A549 (cell line): ENCODE data around the gene UBE2B. TPM values are rescaled to one million over a fixed set of nuclear protein-coding genes. Genes with fewer than 3 reads are reported as not detected.

ENCODE experiments used
- ATAC-seq, 2 experiments: fragments of 200-7000 bp in 1 of 2; fragments of >200 bp in 1 of 2; cut with Nextera tagmentation in 1 of 2; cut with Tn5 transposase in 1 of 2; 3 replicates each; pipeline versions ENCODE4 v1.8.0 to v1.9.1; 2018 to 2020; ENCODE audit warnings: mild to moderate bottlenecking in 1 of 2, moderate library complexity in 1 of 2
- CTCF ChIA-PET: fragments of 300-600 bp; sonication (Branson Sonifier 250); formaldehyde crosslinking; extraction: SDS; loops from one replicate; lab custom pipeline; 2021; ENCODE audit warnings: antibody characterized with exemption, inconsistent platforms; lab: Yijun Ruan, JAX
- POLR2A ChIA-PET: fragments of 350-600 bp; formaldehyde crosslinking; extraction: SDS; loops from one replicate; lab custom pipeline; 2021; ENCODE audit warnings: antibody characterized with exemption, inconsistent platforms; lab: Yijun Ruan, JAX
- DNase-seq, 2 experiments: peaks; one replicate each; pipeline versions ENCODE4 v3.0.0 to v3.0.0-alpha.2; 2011 to 2016; ENCODE audit warnings: low read depth in 1 of 2, low spot score in 1 of 2
- FAIRE-seq: peaks from 2 replicates; lab custom pipeline; 2011; peaks lifted over from hg19 to GRCh38; lab: Jason Lieb, UNC
- H3K27ac ChIP-seq, 2 experiments: fragments of >200 bp; sonication (Bioruptor Twin); formaldehyde crosslinking; 3 replicates each; pipeline ENCODE4 v1.5.1; 2016 to 2017
- H3K4me1 ChIP-seq: fragments of >200 bp; sonication (Bioruptor Twin); formaldehyde crosslinking; 3 replicates; pipeline ENCODE4 v1.6.1; 2016
- H3K4me2 ChIP-seq: fragments of >200 bp; sonication (Bioruptor Twin); formaldehyde crosslinking; 3 replicates; pipeline ENCODE4 v1.6.1; 2016
- H3K4me3 ChIP-seq: fragments of >200 bp; sonication (Bioruptor Twin); formaldehyde crosslinking; 3 replicates; pipeline ENCODE4 v1.5.1; 2016
- H3K9me3 ChIP-seq: fragments of >200 bp; sonication (Bioruptor Twin); formaldehyde crosslinking; 3 replicates; pipeline ENCODE4 v1.6.1; 2016
- CEBPB ChIP-seq, 2 experiments: fragments of >200 bp in 1 of 2; sonication (Bioruptor Twin) in 1 of 2; formaldehyde crosslinking in 1 of 2; IDR thresholded peaks; 2 replicates each; pipeline ENCODE4 v1.6.1; 2012 to 2016
- EHF ChIP-seq: fragments of 250-450 bp; sonication (Bioruptor Pico); IDR thresholded peaks from 2 replicates; pipeline ENCODE4 v1.5.0; 2020; ENCODE audit warnings: mild to moderate bottlenecking
- FOXS1 ChIP-seq: fragments of 250-450 bp; sonication (Bioruptor Pico); IDR thresholded peaks from 2 replicates; pipeline ENCODE4 v1.5.0; 2020; ENCODE audit warnings: mild to moderate bottlenecking, moderate library complexity
- HOXB5 ChIP-seq: fragments of 250-450 bp; sonication (Bioruptor Pico); IDR thresholded peaks from 2 replicates; pipeline ENCODE4 v1.5.0; 2020; ENCODE audit warnings: mild to moderate bottlenecking, moderate library complexity
- KDM1A ChIP-seq: fragments of 200-600 bp; sonication (generic); IDR thresholded peaks from 2 replicates; pipeline ENCODE4 v1.6.1; 2016; ENCODE audit warnings: low read depth, mild to moderate bottlenecking
- KDM5A ChIP-seq: fragments of 200-600 bp; sonication (generic); IDR thresholded peaks from 2 replicates; pipeline ENCODE4 v1.6.1; 2016; ENCODE audit warnings: antibody characterized with exemption, mild to moderate bottlenecking
- MAFK ChIP-seq: fragments of 450-650 bp; IDR thresholded peaks from 2 replicates; pipeline ENCODE4 v1.6.1; 2014; ENCODE audit not compliant: partially characterized antibody
- NFE2L2 ChIP-seq: fragments of 150-350 bp; conservative IDR thresholded peaks from 2 replicates; pipeline ENCODE4 v1.6.1; 2014; ENCODE audit warnings: low read length
- NPAS2 ChIP-seq: fragments of 250-450 bp; sonication (Bioruptor Pico); IDR thresholded peaks from 2 replicates; pipeline ENCODE4 v1.8.0; 2022; ENCODE audit warnings: mild to moderate bottlenecking, moderate library complexity, borderline replicate concordance
- POLR2A ChIP-seq: IDR thresholded peaks from 2 replicates; pipeline ENCODE4 v1.6.1; 2012; ENCODE audit warnings: mild to moderate bottlenecking, low read length
- RCOR1 ChIP-seq: fragments of 150-350 bp; IDR thresholded peaks from 2 replicates; pipeline ENCODE4 v1.6.1; 2014; ENCODE audit warnings: antibody characterized with exemption, low read length, low read depth
- RFX5 ChIP-seq: fragments of 450-650 bp; IDR thresholded peaks from 2 replicates; pipeline ENCODE4 v1.7.1; 2014; ENCODE audit warnings: antibody characterized with exemption, mild to moderate bottlenecking, moderate library complexity
- SMC3 ChIP-seq: fragments of >200 bp; sonication (Bioruptor Twin); formaldehyde crosslinking; IDR thresholded peaks from 3 replicates; pipeline ENCODE4 v1.6.1; 2018; ENCODE audit warnings: inconsistent platforms
- SREBF2 ChIP-seq: fragments of 450-650 bp; IDR thresholded peaks from 2 replicates; pipeline ENCODE4 v1.6.1; 2014; ENCODE audit warnings: mild to moderate bottlenecking, moderate library complexity
- TFCP2L1 ChIP-seq: fragments of 250-450 bp; sonication (Bioruptor Pico); IDR thresholded peaks from 2 replicates; pipeline ENCODE4 v1.5.0; 2021; ENCODE audit warnings: mild to moderate bottlenecking
- TP53 ChIP-seq: fragments of 250-450 bp; sonication (Bioruptor Pico); IDR thresholded peaks from 2 replicates; pipeline ENCODE4 v1.5.0; 2021; ENCODE audit warnings: mild to moderate bottlenecking, moderate library complexity
- ZC3H11A ChIP-seq: fragments of 450-650 bp; IDR thresholded peaks from 2 replicates; pipeline ENCODE4 v1.6.1; 2014; ENCODE audit warnings: antibody characterized with exemption, mild to moderate bottlenecking
- WGBS: methylation state at CpG from one replicate; pipeline ENCODE4 v1.1.6; 2017; ENCODE audit errors: missing lambda C conversion rate; 5-methylcytosine and 5-hydroxymethylcytosine counted together
- polyA plus RNA-seq, 4 experiments: library from polyadenylated mRNA; depleted of rRNA in 3 of 4; stranded (reverse); fragments of >200 nt; fragmentation: RNase III in 1 of 4; extraction: RNeasy Plus Mini Kit Qiagen cat#74134 plus additional on column Dnase treatment in 1 of 4; gene quantifications; 2 replicates in 3 of 4; 3 replicates in 1 of 4; pipeline ENCODE4 v1.2.3, GENCODE V29; 2011 to 2017
- TF ChIP-seq, protein P1 (sequence below): IDR thresholded peaks from 2 replicates; pipeline ENCODE4 v1.6.1; 2012; ENCODE audit warnings: low read depth, borderline replicate concordance
- TF ChIP-seq, protein P2 (sequence below): fragments of >200 bp; sonication (Bioruptor Twin); formaldehyde crosslinking; IDR thresholded peaks from 3 replicates; pipeline ENCODE4 v1.6.1; 2016
- TF ChIP-seq, protein P3 (sequence below): IDR thresholded peaks from 2 replicates; pipeline ENCODE4 v1.6.1; 2012
- TF ChIP-seq, protein P4 (sequence below): fragments of 250-450 bp; sonication (Bioruptor Pico); IDR thresholded peaks from 2 replicates; pipeline ENCODE4 v1.5.0; 2020; ENCODE audit warnings: low read depth, mild to moderate bottlenecking, moderate library complexity

Gene UBE2B
- polyA plus RNA-seq, 2 of the 4 experiments (the other 2 are of a cell fraction) = 61.1 to 104 TPM

DNA sequence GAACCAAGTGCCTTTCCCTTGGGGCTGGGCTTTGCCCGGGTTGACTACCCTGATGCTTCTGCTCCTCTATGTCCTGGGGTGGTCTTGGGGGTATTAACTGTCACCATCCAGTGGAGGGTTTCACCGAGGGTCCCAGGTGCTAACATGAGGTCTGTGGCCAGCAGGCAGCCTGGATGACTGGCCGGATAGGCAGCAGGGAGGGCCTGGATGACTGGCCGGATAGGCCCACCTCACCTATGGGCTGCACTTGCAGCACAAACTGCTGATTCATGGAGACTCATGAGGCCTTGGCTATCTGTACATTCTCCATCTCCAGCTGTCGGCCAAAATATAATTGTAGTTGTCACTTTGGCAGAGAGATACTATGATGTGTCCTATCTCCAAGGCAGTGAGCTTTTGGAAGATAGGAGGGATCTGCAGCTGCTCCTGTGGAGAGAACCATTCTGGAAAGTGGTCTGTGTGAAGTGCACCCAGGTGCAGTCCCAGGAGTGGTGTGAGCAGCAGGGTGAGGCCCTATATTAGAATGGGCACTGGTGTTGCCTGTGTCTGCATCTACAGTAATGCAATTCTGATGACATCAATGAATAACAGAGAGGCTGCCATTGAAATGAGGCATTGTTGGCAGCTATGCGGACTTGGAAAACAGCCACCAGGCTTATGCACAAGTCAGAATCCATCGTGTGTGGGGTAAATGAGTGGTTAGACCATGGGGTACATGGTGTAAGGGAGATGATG is 66.6 kb downstream of the UBE2B start:
- Histone ChIP-seq H3K9me3 (no peaks in the 10 kb centered on the region), H3K4me2 (peak overlapping the region; percentile 53), H3K4me1 (peaks cover 50% of the 10 kb centered on the region), H3K27ac (peak overlapping the region; percentile 55 to 89; a peak in 5 of 6 replicates), H3K4me3 (no peak overlapping the region)
- CTCF ChIA-PET = interaction anchor here (1.0 to 1.5 kb wide), 5 partner anchors 11 to 71 kb away, joined by 3 to 7 read pairs (median 3); no protein-coding TSS in a partner anchor
- TF ChIP-seq MAFK = peak; percentile 38
- TF ChIP-seq, protein P1, sequence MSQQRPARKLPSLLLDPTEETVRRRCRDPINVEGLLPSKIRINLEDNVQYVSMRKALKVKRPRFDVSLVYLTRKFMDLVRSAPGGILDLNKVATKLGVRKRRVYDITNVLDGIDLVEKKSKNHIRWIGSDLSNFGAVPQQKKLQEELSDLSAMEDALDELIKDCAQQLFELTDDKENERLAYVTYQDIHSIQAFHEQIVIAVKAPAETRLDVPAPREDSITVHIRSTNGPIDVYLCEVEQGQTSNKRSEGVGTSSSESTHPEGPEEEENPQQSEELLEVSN = no peak
- POLR2A ChIA-PET = interaction anchor here (1.0 to 2.3 kb wide), 5 partner anchors 23 to 89 kb away, joined by 3 to 12 read pairs (median 5); no protein-coding TSS in a partner anchor
- no peak for FAIRE-seq
- WGBS = 38% methylated on average over 3 of the region's 7 CpGs
- no peak for DNase-seq
- peak in 1 of 2 experiments; percentile 13; a peak in 1 of 6 replicates for ATAC-seq

DNA sequence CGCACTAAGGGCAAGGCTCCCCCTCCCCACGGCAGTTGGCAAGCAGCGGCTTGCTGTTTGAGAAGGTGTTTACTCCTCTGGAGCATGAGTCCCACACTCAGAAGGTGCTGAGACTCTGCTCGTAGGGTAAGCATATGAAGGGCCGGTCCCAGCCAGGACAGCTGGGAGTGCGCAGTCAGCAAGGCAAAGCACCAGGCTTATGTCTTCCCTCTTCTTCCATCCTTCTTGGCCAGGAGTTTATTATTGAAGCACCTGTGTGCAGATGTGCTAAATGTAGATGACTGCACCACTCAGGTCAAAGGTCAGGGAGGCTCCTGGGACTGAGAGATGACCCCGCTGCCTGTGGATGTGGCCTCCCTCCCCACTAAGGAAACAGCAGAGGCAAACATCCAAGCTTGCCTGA is 67.4 kb downstream of the UBE2B start:
- no peak for ATAC-seq
- CTCF ChIA-PET = interaction anchor here (1.0 to 1.5 kb wide), 6 partner anchors 12 to 139 kb away, joined by 3 to 7 read pairs (median 3); no protein-coding TSS in a partner anchor
- peak overlapping the region; percentile 53 for H3K4me2 ChIP-seq
- DNase-seq = no peak
- H3K9me3 ChIP-seq = no peaks in the 10 kb centered on the region
- POLR2A ChIA-PET = interaction anchor here (1.2 to 2.3 kb wide), 3 partner anchors 28 to 88 kb away, joined by 3 to 10 read pairs (median 5); no protein-coding TSS in a partner anchor
- 92% methylated on average over 7 of the region's 7 CpGs for WGBS
- H3K4me1 ChIP-seq = peaks cover 48% of the 10 kb centered on the region
- no peak for FAIRE-seq
- TF ChIP-seq, protein P2, sequence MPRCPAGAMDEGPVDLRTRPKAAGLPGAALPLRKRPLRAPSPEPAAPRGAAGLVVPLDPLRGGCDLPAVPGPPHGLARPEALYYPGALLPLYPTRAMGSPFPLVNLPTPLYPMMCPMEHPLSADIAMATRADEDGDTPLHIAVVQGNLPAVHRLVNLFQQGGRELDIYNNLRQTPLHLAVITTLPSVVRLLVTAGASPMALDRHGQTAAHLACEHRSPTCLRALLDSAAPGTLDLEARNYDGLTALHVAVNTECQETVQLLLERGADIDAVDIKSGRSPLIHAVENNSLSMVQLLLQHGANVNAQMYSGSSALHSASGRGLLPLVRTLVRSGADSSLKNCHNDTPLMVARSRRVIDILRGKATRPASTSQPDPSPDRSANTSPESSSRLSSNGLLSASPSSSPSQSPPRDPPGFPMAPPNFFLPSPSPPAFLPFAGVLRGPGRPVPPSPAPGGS = no peak
- TF ChIP-seq POLR2A = no peak
- TF ChIP-seq NPAS2 (CRISPR knock-in tag) = no peak
- TF ChIP-seq, protein P3, sequence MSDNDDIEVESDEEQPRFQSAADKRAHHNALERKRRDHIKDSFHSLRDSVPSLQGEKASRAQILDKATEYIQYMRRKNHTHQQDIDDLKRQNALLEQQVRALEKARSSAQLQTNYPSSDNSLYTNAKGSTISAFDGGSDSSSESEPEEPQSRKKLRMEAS = no peak
- no peak for TF ChIP-seq CEBPB (IDR thresholded peaks at IDR 0.05)
- TF ChIP-seq NFE2L2 = no peak
- no peak for TF ChIP-seq KDM1A
- TF ChIP-seq TP53 (CRISPR knock-in tag) = no peak
- TF ChIP-seq TFCP2L1 (CRISPR knock-in tag) = no peak
- TF ChIP-seq RCOR1 = no peak
- TF ChIP-seq SREBF2 = no peak
- no peak for TF ChIP-seq EHF (CRISPR knock-in tag)
- TF ChIP-seq RFX5 = no peak
- TF ChIP-seq, protein P1 = no peak
- no peak for TF ChIP-seq SMC3
- no peak for TF ChIP-seq KDM5A
- no peak overlapping the region for H3K4me3 ChIP-seq
- peak overlapping the region; percentile 35 to 89; a peak in 4 of 6 replicates for H3K27ac ChIP-seq

DNA sequence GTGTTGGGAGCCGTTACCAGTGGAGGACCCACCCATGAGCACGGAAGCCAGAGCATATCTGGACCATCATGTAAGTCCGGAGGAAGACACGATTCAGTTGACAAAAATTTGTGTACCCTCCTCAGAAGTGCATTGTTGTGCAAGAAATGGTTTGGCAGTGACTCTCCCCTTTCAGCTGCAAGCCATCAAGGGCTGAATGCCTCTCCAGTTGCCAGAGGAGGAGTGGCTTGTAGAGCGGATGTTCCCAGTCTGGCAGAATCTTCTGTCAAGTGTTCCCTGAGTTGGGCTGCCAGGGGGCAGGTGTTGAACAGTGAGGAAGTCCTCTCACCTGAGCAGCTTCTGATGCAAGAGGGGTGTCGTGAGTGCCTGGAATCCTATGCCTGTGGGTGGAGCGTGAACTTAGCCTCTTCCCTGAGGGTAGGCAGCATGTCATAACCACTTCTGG is 67.9 kb downstream of the UBE2B start:
- H3K4me2 ChIP-seq = peak overlapping the region; percentile 53
- WGBS = 51% methylated on average over 7 of the region's 7 CpGs
- H3K4me3 ChIP-seq = no peak overlapping the region
- TF ChIP-seq TP53 (CRISPR knock-in tag) = no peak
- TF ChIP-seq CEBPB (IDR thresholded peaks at IDR 0.05) = peak in 1 of 2 experiments; percentile 49; a peak in 1 of 4 replicates
- TF ChIP-seq, protein P1 = no peak
- TF ChIP-seq FOXS1 (CRISPR knock-in tag) = no peak
- TF ChIP-seq EHF (CRISPR knock-in tag) = no peak
- TF ChIP-seq, protein P4, sequence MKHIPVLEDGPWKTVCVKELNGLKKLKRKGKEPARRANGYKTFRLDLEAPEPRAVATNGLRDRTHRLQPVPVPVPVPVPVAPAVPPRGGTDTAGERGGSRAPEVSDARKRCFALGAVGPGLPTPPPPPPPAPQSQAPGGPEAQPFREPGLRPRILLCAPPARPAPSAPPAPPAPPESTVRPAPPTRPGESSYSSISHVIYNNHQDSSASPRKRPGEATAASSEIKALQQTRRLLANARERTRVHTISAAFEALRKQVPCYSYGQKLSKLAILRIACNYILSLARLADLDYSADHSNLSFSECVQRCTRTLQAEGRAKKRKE (CRISPR knock-in tag) = no peak
- no peak for TF ChIP-seq RCOR1
- no peak for TF ChIP-seq HOXB5 (CRISPR knock-in tag)
- no peak for TF ChIP-seq ZC3H11A
- TF ChIP-seq, all 56 proteins: peak for 1
- H3K9me3 ChIP-seq = no peaks in the 10 kb centered on the region
- CTCF ChIA-PET = interaction anchor here (0.7 to 2.0 kb wide), 6 partner anchors 26 to 139 kb away, joined by 3 to 6 read pairs (median 3); no protein-coding TSS in a partner anchor
- DNase-seq = peak in 1 of 2 experiments; percentile 47
- POLR2A ChIA-PET = interaction anchor here (1.2 to 2.3 kb wide), 3 partner anchors 27 to 88 kb away, joined by 3 to 10 read pairs (median 5); no protein-coding TSS in a partner anchor
- peaks cover 48% of the 10 kb centered on the region for H3K4me1 ChIP-seq
- H3K27ac ChIP-seq = peak overlapping the region; percentile 35 to 89; a peak in 4 of 6 replicates
- peak in 1 of 2 experiments; percentile 30; a peak in 3 of 6 replicates for ATAC-seq
- FAIRE-seq = no peak
